ENCODE data around the gene ARL13B. TPM values are rescaled to one million over a fixed set of nuclear protein-coding genes. Genes with fewer than 3 reads are reported as not detected.

The ARL13B gene
- total RNA-seq, 3 donors from 2014 or later, result 7.4 to 12.6 (median 12.1) TPM

GRCh38 chr3:93973131-93974126 lies 6.5 kb upstream of the ARL13B start, which contains the start of gene PROS1:
PROS1 (minus strand) TSS chr3:93973896; CDS start chr3:93973749, 147 bp downstream.
- TF ChIP-seq CTCF (IDR thresholded peaks at IDR 0.05) (no peak), POLR2AphosphoS5 (IDR thresholded peaks at IDR 0.05) (peak in 2 of 3 donors; percentile 69 to 72)
- peak within 1 kb of the TSS; percentile 85 to 95 for H3K27ac ChIP-seq
- peak; percentile 61 to 66 for DNase-seq (ENCODE audit: low spot score in 2 of 2)
- no peaks in the 10 kb centered on the region for H3K4me1 ChIP-seq
- peak within 1 kb of the TSS; percentile 53 to 79 (median 61) for H3K4me3 ChIP-seq
- H3K27me3 ChIP-seq, result no peaks in the 10 kb centered on the region
- intact Hi-C loops (cut with DNase I; ENCODE audit: low total_unique reads), result no loop called here
- no peaks in the 10 kb centered on the region for H3K9me3 ChIP-seq
- no peaks in the 10 kb centered on the region for H3K36me3 ChIP-seq

GRCh38 chr3:93981649-93982048 lies 1.7 kb downstream of the ARL13B start:
- no peak for TF ChIP-seq POLR2AphosphoS5 (IDR thresholded peaks at IDR 0.05)
- TF ChIP-seq POLR2A (IDR thresholded peaks at IDR 0.05), result no peak
- TF ChIP-seq CTCF (IDR thresholded peaks at IDR 0.05), result no peak
- Histone ChIP-seq H3K9me3 (no peaks in the 10 kb centered on the region), H3K4me3 (no peak overlapping the region)

GRCh38 chr3:93983408-93983807 lies 3.5 kb downstream of the ARL13B start:
- intact Hi-C loops (cut with DNase I; ENCODE audit: low total_unique reads), result no loop called here
- Histone ChIP-seq H3K36me3 (no peaks in the 10 kb centered on the region), H3K4me3 (no peak overlapping the region), H3K27me3 (no peaks in the 10 kb centered on the region), H3K27ac (no peak overlapping the region), H3K4me1 (no peaks in the 10 kb centered on the region), H3K9me3 (no peaks in the 10 kb centered on the region)
- DNase-seq (ENCODE audit: low spot score in 2 of 2), result no peak
- TF ChIP-seq POLR2A (IDR thresholded peaks at IDR 0.05), result no peak
- TF ChIP-seq CTCF (IDR thresholded peaks at IDR 0.05), result no peak
- TF ChIP-seq POLR2AphosphoS5 (IDR thresholded peaks at IDR 0.05), result no peak

More at GRCh38 chr3:93981649-93982048, 1.7 kb downstream of the ARL13B start:
- intact Hi-C loops (cut with DNase I; ENCODE audit: low total_unique reads), result no loop called here
- no peak overlapping the region for H3K27ac ChIP-seq
- H3K27me3 ChIP-seq, result no peaks in the 10 kb centered on the region
- DNase-seq (ENCODE audit: low spot score in 2 of 2), result no peak
- no peaks in the 10 kb centered on the region for H3K36me3 ChIP-seq
- H3K4me1 ChIP-seq, result no peaks in the 10 kb centered on the region

GRCh38 chr3:93984618-93985017 lies 4.7 kb downstream of the ARL13B start:
- no peaks in the 10 kb centered on the region for H3K36me3 ChIP-seq
- TF ChIP-seq POLR2A (IDR thresholded peaks at IDR 0.05), result no peak
- intact Hi-C loops (cut with DNase I; ENCODE audit: low total_unique reads), result no loop called here

GRCh38 chr3:93988283-93988682 lies 8.3 kb downstream of the ARL13B start:
- TF ChIP-seq POLR2AphosphoS5 (IDR thresholded peaks at IDR 0.05) (no peak), POLR2A (IDR thresholded peaks at IDR 0.05) (no peak), CTCF (IDR thresholded peaks at IDR 0.05) (no peak)
- no peaks in the 10 kb centered on the region for H3K36me3 ChIP-seq

More at GRCh38 chr3:93984618-93985017, 4.7 kb downstream of the ARL13B start:
- Histone ChIP-seq H3K9me3 (no peaks in the 10 kb centered on the region), H3K27ac (no peak overlapping the region), H3K27me3 (no peaks in the 10 kb centered on the region), H3K4me1 (no peaks in the 10 kb centered on the region), H3K4me3 (no peak overlapping the region)
- DNase-seq (ENCODE audit: low spot score in 2 of 2), result no peak

More at GRCh38 chr3:93988283-93988682, 8.3 kb downstream of the ARL13B start:
- H3K27ac ChIP-seq, result no peak overlapping the region
- no peak overlapping the region for H3K4me3 ChIP-seq
- DNase-seq (ENCODE audit: low spot score in 2 of 2), result no peak
- H3K4me1 ChIP-seq, result no peaks in the 10 kb centered on the region
- H3K27me3 ChIP-seq, result no peaks in the 10 kb centered on the region
- H3K9me3 ChIP-seq, result no peaks in the 10 kb centered on the region
- intact Hi-C loops (cut with DNase I; ENCODE audit: low total_unique reads), result no loop called here
